Urinary bladder (tissue), 4 donors: ENCODE results near the gene ASB2. TPM values are rescaled to one million over a fixed set of nuclear protein-coding genes. Genes with fewer than 3 reads are reported as not detected.

ENCODE experiments used
- DNase-seq: peaks from one replicate; pipeline ENCODE4 v3.0.0-alpha.2; 2015; ENCODE audit errors: extremely low spot score
- H3K27ac ChIP-seq: one replicate; pipeline ENCODE4 v1.5.1; 2013; ENCODE audit warnings: low read depth, mild to moderate bottlenecking, moderate library complexity
- H3K36me3 ChIP-seq: one replicate; pipeline ENCODE4 v1.6.1; 2013; ENCODE audit warnings: mild to moderate bottlenecking, moderate library complexity; ENCODE audit not compliant: insufficient read depth
- H3K4me1 ChIP-seq: one replicate; pipeline ENCODE4 v1.6.1; 2013; ENCODE audit warnings: mild to moderate bottlenecking, moderate library complexity; ENCODE audit not compliant: insufficient read depth
- H3K4me3 ChIP-seq: one replicate; pipeline ENCODE4 v1.5.1; 2013; ENCODE audit warnings: low read depth, low read length
- WGBS: extraction: QIAGEN DNeasy Blood & Tissue Kit; methylation state at CpG from one replicate; pipeline ENCODE4 v1.1.7; 2013; 5-methylcytosine and 5-hydroxymethylcytosine counted together
- polyA plus RNA-seq: library from polyadenylated mRNA; stranded (reverse); fragments of 200-250 nt; gene quantifications from one replicate; pipeline ENCODE4 v1.2.3, GENCODE V29; 2013
- total RNA-seq: library from RNA; depleted of rRNA; stranded (reverse); fragments of >200 nt; gene quantifications from one replicate; pipeline ENCODE4 v1.2.3, GENCODE V29; 2014
- donor health status: healthy with polysubstance abuse.
- donor health status: healthy.

Gene ASB2
- total and polyA plus RNA-seq, 2 donors: 32.3 to 72.7 TPM

DNA sequence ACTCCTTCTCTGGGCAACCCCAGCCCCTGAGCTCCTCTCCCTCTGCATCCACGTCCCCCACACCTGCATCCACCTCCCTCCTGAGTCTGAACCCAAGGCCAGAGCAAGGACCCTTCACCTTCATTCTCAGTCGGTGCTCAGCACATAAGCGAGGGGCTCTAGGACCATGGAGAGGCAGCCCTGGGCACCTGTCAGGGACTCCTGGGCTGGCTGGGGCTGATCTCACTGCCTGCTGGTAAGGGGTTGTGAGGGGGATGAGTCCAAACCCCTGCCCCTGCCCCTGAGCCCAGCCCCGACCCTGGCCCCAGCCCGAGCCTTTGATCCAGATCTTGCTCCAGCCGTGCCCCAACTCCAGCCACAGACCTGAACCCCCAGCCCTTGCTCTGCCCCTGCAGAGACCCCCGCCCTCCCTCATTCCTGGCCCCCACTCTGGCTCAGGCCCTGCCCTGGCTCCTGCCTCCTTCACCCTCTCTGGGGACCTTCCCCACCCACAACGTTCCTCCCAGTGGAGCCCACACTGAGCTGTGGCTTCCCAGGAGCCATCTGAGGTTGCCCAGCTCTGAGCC is 19.8 kb upstream of the ASB2 start:
- Histone ChIP-seq H3K4me3 (no peak overlapping the region), H3K27ac (no peak overlapping the region), H3K4me1 (no peaks in the 10 kb centered on the region), H3K36me3 (no peaks in the 10 kb centered on the region)
- DNase-seq: no peak
- 66% methylated on average over 8 of the region's 8 CpGs for WGBS

DNA sequence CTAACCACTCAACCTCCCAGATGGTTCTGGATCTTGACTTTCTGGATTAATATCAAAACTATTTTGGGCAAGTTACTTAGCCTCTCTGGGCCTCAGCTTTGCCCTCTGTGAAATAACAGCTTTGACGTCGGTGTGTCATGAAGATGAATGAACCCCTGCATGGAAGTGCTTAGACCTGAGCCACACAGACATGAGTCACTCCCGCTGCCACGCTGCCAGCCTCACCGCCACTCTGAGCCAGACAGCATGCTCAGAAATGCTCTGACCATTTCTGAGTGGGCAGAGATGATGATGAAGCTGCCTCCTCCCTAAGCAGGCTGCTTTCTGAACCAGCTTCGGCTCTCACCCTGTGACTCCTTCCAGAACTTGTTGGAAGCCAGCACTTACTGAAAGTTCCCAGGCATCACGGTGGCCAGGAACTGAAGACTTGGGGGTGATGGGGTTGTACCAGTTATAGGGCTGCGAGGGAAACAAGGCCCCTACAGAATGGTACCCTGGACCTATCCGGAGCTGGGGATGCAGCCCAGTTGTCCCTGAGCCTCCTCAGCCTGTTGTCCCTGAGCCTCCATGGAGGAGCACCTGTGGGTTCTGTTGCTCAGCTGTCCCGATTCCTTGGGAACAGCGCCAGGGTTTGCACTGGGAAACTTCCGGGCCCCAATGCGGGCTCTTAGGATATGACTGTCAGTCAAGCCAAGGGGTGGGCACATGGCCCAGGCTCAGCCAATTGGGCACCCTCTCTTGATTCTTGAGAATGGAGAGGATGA is 18.7 kb upstream of the ASB2 start:
- Histone ChIP-seq H3K36me3 (no peaks in the 10 kb centered on the region), H3K27ac (no peak overlapping the region), H3K4me3 (no peak overlapping the region), H3K4me1 (no peaks in the 10 kb centered on the region)
- 50% methylated on average over 13 of the region's 13 CpGs for WGBS
- DNase-seq: no peak

DNA sequence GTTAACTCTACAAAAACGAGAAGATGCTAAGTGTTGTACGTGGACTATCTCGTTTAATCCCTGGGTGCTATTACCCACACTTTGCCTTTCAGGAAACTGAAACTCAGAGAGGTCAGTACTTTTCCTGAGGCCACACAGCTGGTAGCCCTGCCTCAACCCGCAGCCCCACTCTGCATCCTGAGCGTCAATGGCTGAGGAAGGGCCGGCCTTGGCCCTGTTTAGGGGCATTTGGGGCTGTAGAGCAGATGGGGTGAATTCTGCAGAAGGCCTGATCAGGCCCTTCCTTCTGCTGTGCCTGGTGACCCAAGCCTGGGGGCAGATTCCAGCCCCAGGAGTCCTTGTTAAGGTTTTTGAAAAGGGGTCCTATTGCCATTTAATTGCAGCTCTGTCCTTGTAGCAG is 17.0 kb upstream of the ASB2 start:
- 76% methylated on average over 6 of the region's 6 CpGs for WGBS
- Histone ChIP-seq H3K27ac (no peak overlapping the region), H3K4me3 (no peak overlapping the region), H3K4me1 (no peaks in the 10 kb centered on the region), H3K36me3 (no peaks in the 10 kb centered on the region)
- DNase-seq: no peak

DNA sequence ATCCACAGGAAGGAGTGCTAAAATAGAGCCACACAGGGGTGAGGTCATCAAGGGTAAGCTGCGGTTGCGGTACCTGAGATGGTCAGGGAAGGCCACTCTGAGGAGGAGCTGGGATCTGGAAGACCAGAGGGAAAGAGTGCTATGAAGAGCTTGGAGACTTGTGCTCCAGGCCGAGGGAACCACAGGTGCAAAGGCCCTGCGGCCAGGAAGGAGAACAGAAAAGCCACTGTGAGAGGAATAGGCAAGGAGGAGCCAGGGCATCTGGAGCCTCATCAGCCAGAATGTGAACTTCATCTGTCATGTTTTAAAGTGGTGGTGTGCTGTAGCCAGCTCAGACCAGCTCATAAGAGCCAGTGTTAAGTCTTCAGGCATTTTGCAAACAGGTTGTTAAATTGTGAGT is 15.3 kb upstream of the ASB2 start:
- no peak for DNase-seq
- 87% methylated on average over 4 of the region's 4 CpGs for WGBS
- H3K4me3 ChIP-seq: no peak overlapping the region
- no peak overlapping the region for H3K27ac ChIP-seq
- no peaks in the 10 kb centered on the region for H3K4me1 ChIP-seq
- H3K36me3 ChIP-seq: no peaks in the 10 kb centered on the region

DNA sequence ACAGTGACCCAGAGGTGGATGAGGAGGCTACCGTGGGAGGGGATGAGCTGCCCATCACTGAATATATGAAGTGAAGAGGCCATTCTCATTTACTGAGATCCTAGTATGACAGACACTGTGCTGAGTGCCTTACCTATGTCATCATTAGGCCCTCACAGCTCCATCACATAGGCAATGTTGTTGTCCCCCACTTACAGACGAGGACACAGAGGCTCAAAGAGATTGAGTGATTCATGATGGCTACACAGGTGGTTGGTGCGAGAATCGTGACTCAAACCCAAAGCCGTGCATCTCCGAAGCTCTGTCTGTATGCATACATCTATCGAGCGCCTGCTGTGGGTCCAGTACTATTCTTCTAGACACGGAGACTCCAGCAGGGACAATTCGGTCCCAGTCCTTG is 14.8 kb upstream of the ASB2 start:
- no peak overlapping the region for H3K4me3 ChIP-seq
- no peak overlapping the region for H3K27ac ChIP-seq
- WGBS: 91% methylated on average over 10 of the region's 10 CpGs
- H3K36me3 ChIP-seq: no peaks in the 10 kb centered on the region
- no peaks in the 10 kb centered on the region for H3K4me1 ChIP-seq
- no peak for DNase-seq

DNA sequence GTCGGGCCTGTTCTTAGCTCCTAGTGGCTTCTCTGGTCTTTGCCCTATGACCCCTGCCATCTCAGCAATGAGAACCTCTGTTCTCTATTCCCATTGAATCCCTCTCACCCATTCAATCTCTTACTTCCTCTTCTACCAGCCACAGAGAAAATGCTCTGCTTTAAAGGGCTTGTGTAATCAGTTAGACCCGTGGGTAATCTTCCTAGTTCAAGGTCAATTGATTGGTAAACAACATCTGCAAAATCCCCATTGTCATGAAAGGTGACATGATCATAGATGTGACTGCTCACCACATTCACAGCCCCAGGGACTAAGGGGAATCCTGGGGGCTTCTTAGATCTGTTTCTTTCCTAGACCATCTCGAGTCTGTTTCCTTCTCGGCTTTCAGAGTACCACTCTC is 13.6 kb upstream of the ASB2 start:
- Histone ChIP-seq H3K4me1 (no peaks in the 10 kb centered on the region), H3K4me3 (no peak overlapping the region), H3K27ac (no peak overlapping the region), H3K36me3 (no peaks in the 10 kb centered on the region)
- DNase-seq: no peak
- 75% methylated on average over 4 of the region's 4 CpGs for WGBS

DNA sequence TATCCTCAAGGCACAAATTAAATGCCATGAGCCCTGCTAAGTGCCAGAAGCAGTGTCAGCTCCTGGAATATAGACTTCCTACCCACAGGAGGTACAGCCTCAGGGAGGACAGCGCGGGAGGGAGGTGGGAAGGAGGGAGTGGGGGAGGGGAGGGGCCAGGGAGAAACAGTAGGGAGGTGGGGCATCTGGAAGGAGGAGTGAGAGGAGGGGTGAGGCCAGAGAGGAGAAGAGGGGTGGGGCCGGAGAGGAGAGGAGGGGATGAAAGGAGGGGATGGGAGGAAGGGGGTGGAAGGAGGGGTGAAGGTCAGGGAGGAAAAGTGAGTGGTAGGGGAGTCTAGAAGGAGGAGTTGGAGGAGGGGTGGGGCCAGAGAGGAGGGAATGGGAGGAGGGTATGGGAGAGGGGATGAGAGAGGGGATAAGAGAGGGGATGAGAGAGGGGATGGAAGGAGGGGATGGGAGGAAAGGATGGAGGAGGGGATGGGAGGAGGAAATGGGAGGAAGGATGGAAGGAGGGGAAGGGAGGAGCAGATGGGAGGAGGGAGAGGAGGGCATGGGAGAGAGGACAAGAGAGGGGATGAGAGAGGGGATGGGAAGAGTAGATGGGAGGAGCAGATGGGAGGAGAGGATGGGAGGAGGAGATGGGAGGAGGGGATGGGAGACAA is 11.6 kb upstream of the ASB2 start:
- no peak for DNase-seq
- Histone ChIP-seq H3K27ac (no peak overlapping the region), H3K4me3 (no peak overlapping the region), H3K4me1 (no peaks in the 10 kb centered on the region), H3K36me3 (no peaks in the 10 kb centered on the region)
- WGBS: 74% methylated on average over 3 of the region's 3 CpGs

DNA sequence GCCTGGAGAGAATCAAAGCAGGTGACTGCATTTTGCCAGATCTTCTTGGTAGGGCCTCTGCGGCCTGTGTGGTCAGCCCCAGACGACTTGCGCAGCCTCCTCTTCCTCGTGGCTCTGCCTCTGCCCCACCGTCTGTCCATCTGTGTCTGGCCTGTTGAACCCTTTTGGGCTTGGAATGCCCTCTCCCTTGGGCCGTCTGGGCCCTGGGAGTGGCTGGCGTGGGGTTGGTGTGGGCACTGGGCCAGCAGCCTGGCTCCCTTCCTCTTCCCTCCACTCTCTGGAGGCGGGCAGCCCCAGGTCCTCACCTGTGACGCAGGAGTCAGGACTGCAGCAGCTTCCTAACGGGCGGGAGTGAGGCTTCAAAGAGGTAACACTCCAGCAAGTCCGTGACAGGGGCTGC is 11.0 kb upstream of the ASB2 start:
- H3K4me3 ChIP-seq: no peak overlapping the region
- no peak for DNase-seq
- 77% methylated on average over 12 of the region's 12 CpGs for WGBS
- H3K4me1 ChIP-seq: no peaks in the 10 kb centered on the region
- H3K36me3 ChIP-seq: no peaks in the 10 kb centered on the region
- no peak overlapping the region for H3K27ac ChIP-seq

DNA sequence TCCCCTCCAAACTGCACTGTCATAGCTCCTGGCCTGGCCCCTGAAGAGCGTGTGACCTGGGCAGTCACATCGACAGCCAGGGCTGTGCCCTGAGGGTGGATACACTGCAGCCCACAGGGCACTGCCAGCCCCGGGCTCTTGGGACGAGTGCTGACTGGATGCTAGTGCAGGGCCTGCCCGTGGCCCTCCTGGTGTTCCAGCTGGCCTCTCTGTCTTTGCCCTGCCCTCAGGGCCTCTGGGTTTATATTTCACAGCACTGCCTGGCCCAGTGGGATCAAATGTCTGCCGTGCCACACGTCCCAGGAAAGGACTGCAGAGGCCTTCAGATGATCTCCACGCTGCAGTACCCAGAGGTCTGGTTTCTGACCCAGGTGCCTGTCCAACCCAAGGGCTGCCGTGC is 10.6 kb upstream of the ASB2 start:
- no peak overlapping the region for H3K4me3 ChIP-seq
- WGBS: 75% methylated on average over 9 of the region's 9 CpGs
- no peak overlapping the region for H3K27ac ChIP-seq
- H3K36me3 ChIP-seq: no peaks in the 10 kb centered on the region
- DNase-seq: no peak
- H3K4me1 ChIP-seq: no peaks in the 10 kb centered on the region

DNA sequence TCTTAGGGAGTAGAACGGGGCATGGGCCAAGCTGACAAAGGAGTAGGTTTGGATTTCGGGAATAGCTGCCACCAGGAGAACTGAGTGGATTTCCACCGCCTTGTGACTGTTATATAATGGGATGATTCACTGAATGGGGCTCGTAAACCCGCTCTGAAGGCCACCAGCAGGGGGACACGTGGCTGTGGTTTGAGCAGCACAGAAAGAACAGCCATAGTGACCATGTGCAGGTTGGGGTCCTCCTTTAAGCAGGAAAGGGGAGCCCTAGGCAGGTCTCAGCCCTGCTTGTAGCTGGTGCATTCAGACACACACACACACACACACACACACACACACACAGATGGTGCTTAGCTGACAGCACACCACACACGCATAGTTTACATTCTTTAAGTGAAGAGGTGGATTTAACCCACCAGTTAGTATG is 8.6 kb upstream of the ASB2 start:
- WGBS: 18% methylated on average over 7 of the region's 7 CpGs
- DNase-seq: no peak
- H3K27ac ChIP-seq: no peak overlapping the region
- H3K4me1 ChIP-seq: no peaks in the 10 kb centered on the region
- H3K4me3 ChIP-seq: no peak overlapping the region
- H3K36me3 ChIP-seq: no peaks in the 10 kb centered on the region

DNA sequence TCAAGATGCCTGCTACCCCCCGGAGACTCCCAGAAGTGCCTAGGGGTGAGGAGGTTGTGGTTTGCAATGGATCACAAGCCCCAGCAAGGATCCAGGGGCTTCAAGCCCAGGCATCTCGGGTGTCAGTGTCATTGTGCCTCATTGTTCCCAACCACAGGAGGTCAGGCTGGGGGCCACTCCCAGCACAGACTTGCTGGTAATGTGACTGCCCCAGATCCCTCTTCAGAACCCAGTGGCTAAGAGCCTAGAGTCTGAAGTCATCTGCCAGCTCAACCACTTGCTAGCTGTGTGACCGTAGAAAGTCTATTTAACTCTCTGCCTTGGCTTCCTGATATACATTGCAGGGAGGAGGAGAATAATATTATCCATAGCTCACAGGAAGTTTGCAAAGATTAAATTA is 7.7 kb upstream of the ASB2 start:
- no peaks in the 10 kb centered on the region for H3K4me1 ChIP-seq
- H3K27ac ChIP-seq: no peak overlapping the region
- no peak overlapping the region for H3K4me3 ChIP-seq

DNA sequence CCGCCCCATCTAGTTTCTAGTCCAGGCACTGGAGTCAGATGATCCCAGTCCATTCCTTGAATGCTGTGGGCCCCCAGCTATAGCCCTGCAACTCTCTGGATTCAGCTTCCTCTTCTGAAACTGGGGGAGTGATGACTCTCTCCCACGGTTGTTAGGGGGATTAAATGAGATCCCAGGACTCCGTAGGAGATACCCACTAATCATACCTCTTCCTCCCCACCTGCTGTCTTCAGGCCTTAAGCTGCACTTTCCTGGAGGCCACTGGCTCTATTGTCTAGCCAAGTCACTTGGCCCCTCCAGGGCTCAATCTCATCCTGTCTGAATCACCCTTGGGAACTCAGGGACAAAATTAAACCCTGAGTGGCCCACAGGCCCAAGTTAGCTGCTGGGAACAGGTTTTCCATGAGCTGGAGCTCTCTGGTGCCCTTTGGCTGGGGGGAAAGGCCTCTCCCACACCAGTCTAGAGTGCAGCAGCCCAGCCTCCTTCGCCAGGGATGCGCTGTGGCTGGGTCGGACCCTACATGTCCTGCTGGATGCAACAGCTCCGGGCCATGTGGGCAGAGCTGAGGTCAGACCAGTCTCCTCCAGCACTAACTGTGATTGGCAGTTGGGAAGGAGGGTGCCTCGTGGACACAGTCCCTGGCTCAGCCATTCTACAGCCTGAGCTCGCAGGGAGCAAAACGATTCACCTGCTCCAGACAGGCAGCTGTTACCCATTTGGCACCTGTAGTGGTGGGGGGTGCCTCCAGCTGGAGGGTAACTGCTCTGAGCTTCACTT is 6.0 kb upstream of the ASB2 start:
- Histone ChIP-seq H3K4me3 (no peak overlapping the region), H3K36me3 (no peaks in the 10 kb centered on the region), H3K4me1 (no peaks in the 10 kb centered on the region), H3K27ac (no peak overlapping the region)
- 81% methylated on average over 10 of the region's 10 CpGs for WGBS
- DNase-seq: no peak

More for the DNA sequence above, 7.7 kb upstream of the ASB2 start:
- WGBS: 83% methylated on average over 3 of the region's 3 CpGs
- H3K36me3 ChIP-seq: no peaks in the 10 kb centered on the region
- no peak for DNase-seq

DNA sequence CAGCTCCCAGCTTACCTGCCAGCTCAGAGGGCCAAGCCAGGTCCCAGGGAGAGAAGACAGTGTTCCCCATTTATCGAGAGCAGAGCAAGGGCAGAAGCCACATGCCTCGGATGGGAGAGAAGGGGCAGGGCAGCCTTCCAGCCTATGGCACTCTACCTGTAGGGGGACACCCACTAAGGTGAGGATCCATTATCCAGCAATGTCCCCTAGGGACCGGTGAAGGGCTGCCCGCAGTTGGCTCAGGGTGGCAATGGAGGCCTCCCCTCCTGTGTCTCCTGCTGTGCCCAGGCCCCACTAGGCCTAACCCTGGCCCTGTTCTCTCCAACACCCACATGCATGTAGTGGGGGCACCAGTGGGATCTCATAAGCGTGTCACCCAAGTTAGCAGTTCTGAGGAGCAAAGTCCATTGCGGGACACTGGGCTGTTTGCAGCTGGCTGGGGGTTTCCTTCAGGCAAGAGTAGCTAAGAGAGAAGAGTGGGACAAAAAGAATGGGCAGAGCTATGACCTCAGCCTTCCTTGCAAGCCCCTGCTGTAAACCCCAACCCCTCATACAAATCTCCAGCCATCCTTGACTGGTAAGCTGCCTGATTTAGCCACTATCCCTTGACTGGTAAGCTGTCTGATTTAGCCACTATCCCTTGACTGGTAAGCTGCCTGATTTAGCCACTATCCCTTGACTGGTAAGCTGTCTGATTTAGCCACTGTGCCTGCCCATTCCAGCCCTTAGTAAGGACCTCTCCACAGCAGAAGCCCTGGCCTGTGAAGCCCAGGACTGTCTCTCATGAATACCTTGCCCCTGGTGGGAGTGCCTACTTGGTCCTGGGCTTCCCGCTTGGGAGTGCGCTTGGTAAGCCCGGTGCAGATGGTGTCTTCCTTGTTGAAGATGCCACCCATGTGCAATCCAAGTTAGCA is 5.2 kb upstream of the ASB2 start:
- Histone ChIP-seq H3K4me1 (no peaks in the 10 kb centered on the region), H3K36me3 (no peaks in the 10 kb centered on the region), H3K27ac (no peak overlapping the region), H3K4me3 (no peak overlapping the region)
- no peak for DNase-seq
- 90% methylated on average over 9 of the region's 9 CpGs for WGBS
